PC-9 (cell line): ENCODE results near the gene JDP2.

ENCODE experiments used
- CTCF ChIP-seq: fragments of 200-600 bp; sonication (generic); conservative IDR thresholded peaks from 2 replicates; pipeline ENCODE4 v1.6.1; 2017; ENCODE audit warnings: mixed run types, antibody characterized with exemption, mild to moderate bottlenecking, moderate library complexity
- EZH2 ChIP-seq: fragments of 200-600 bp; sonication (generic); IDR thresholded peaks from 2 replicates; pipeline ENCODE4 v1.8.0; 2017; ENCODE audit warnings: antibody characterized with exemption, low read depth

- TF ChIP-seq CTCF = no peak
- no peak for TF ChIP-seq EZH2
These were observed 29.9 kb downstream of the JDP2 start for GRCh38 chr14:75457648-75458165.
